ENCODE measurements around the gene GJC1.

Gene GJC1

GRCh38 chr17:44781551-44782325 lies 48.3 kb downstream of the GJC1 start:
- TF ChIP-seq ZFX (IDR thresholded peaks at IDR 0.05; ENCODE audit: borderline replicate concordance) (no peak), CTCF (IDR thresholded peaks at IDR 0.05) (no peak)
- no peak overlapping the region for H3K27ac ChIP-seq

GRCh38 chr17:44780845-44781480 lies 49.1 kb downstream of the GJC1 start:
- TF ChIP-seq CTCF (IDR thresholded peaks at IDR 0.05) (no peak), ZFX (IDR thresholded peaks at IDR 0.05; ENCODE audit: borderline replicate concordance) (no peak)
- no peak overlapping the region for H3K27ac ChIP-seq

GRCh38 chr17:44780161-44780560 lies 49.9 kb downstream of the GJC1 start:
- TF ChIP-seq ZFX (IDR thresholded peaks at IDR 0.05; ENCODE audit: borderline replicate concordance) (no peak), CTCF (IDR thresholded peaks at IDR 0.05) (no peak)
- no peak overlapping the region for H3K27ac ChIP-seq

- TF ChIP-seq CTCF (IDR thresholded peaks at IDR 0.05) (peak; percentile 98), ZFX (IDR thresholded peaks at IDR 0.05; ENCODE audit: borderline replicate concordance) (no peak)
- no peak overlapping the region for H3K27ac ChIP-seq
Observed at GRCh38 chr17:44779211-44780025, 50.7 kb downstream of the GJC1 start.

GRCh38 chr17:44778656-44779210 lies 51.4 kb downstream of the GJC1 start:
- TF ChIP-seq ZFX (IDR thresholded peaks at IDR 0.05; ENCODE audit: borderline replicate concordance) (no peak), CTCF (IDR thresholded peaks at IDR 0.05) (no peak)
- H3K27ac ChIP-seq: no peak overlapping the region

GRCh38 chr17:44777394-44778348 lies 52.4 kb downstream of the GJC1 start:
- TF ChIP-seq ZFX (IDR thresholded peaks at IDR 0.05; ENCODE audit: borderline replicate concordance) (no peak), CTCF (IDR thresholded peaks at IDR 0.05) (no peak)
- no peak overlapping the region for H3K27ac ChIP-seq
